ENCODE results near the gene OPTC. TPM values are rescaled to one million over a fixed set of nuclear protein-coding genes. Genes with fewer than 3 reads are reported as not detected.

OPTC gene
- total and polyA plus RNA-seq, 7 donors: not detected

DNA sequence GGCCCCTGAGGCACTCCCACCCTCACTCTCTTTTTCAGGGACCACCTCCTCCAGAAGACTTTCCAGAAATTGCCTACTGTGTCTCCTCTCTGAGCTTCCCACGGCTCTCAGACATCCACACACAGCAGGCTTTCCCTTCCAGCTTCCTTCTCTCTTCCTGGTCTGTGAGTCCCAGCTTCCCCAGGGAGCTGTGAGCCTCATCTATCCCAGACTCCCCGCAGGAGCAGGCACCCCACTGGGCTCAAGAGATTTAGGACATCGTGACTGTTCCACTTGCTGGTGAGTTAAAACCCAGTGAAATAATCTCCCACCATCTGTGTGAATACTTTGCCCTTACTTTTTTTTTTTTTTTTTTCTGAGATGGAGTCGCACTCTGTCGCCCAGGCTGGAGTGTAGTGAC, 40.3 kb upstream of the OPTC start:
- intact Hi-C loops (cut with DNase I): loop anchor here (1.0 kb wide), 1 partner anchor 8 kb away; no protein-coding TSS in a partner anchor
- TF ChIP-seq EP300 (IDR thresholded peaks at IDR 0.05) (no peak), POLR2AphosphoS5 (IDR thresholded peaks at IDR 0.05) (no peak), POLR2A (IDR thresholded peaks at IDR 0.05) (no peak)
- TF ChIP-seq, protein P1, sequence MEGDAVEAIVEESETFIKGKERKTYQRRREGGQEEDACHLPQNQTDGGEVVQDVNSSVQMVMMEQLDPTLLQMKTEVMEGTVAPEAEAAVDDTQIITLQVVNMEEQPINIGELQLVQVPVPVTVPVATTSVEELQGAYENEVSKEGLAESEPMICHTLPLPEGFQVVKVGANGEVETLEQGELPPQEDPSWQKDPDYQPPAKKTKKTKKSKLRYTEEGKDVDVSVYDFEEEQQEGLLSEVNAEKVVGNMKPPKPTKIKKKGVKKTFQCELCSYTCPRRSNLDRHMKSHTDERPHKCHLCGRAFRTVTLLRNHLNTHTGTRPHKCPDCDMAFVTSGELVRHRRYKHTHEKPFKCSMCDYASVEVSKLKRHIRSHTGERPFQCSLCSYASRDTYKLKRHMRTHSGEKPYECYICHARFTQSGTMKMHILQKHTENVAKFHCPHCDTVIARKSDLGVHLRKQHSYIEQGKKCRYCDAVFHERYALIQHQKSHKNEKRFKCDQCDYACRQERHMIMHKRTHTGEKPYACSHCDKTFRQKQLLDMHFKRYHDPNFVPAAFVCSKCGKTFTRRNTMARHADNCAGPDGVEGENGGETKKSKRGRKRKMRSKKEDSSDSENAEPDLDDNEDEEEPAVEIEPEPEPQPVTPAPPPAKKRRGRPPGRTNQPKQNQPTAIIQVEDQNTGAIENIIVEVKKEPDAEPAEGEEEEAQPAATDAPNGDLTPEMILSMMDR (IDR thresholded peaks at IDR 0.05): no peak
- H3K9me3 ChIP-seq: no peaks in the 10 kb centered on the region
- no peak for DNase-seq
- WGBS, 2 donors: 70 to 75% methylated on average over 5 of the region's 5 CpGs
- H3K27me3 ChIP-seq: no peaks in the 10 kb centered on the region
- peaks cover 0 to 31% (median 27%) of the 10 kb centered on the region in 4 donors for H3K4me1 ChIP-seq
- H3K27ac ChIP-seq: peak overlapping the region in 1 of 4 donors; percentile 63
- H3K4me3 ChIP-seq: no peak overlapping the region
- H3K36me3 ChIP-seq: no peaks in the 10 kb centered on the region

DNA sequence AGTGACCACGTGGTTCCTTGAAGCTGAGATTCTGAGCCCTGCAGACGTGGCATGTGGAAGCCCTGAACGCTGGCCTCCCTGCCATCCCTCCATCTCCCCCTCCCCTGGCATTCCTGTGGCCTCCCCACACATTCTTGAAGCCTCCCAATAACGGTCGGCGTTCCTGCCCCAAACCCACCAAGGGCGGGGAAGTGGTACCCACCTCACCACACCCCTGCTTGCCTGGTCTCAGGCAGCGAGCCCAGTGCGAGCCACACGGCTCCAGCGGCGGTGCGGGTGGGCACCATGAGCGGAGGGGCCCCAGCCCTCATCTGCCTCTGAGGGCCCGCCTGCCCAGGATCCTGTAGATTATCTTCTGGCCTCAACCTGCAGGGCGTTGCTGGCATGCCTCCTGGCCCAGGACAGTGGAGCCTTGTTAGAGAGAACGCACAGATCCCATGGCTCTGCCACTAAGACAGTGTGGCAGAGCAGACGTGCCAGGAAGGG, 38.9 kb upstream of the OPTC start:
- H3K4me1 ChIP-seq: peaks cover 0 to 24% (median 19%) of the 10 kb centered on the region in 4 donors
- H3K27ac ChIP-seq: no peak overlapping the region
- intact Hi-C loops (cut with DNase I): no loop called here
- no peak for DNase-seq
- no peak overlapping the region for H3K4me3 ChIP-seq
- WGBS, 2 donors: 88 to 90% methylated on average over 18 of the region's 18 CpGs
- no peaks in the 10 kb centered on the region for H3K27me3 ChIP-seq
- no peaks in the 10 kb centered on the region for H3K9me3 ChIP-seq
- no peaks in the 10 kb centered on the region for H3K36me3 ChIP-seq
- TF ChIP-seq, protein P1 (IDR thresholded peaks at IDR 0.05): no peak

- no peak overlapping the region for H3K4me3 ChIP-seq
- intact Hi-C loops (cut with DNase I): no loop called here
- TF ChIP-seq, protein P1 (IDR thresholded peaks at IDR 0.05): no peak
- no peak for TF ChIP-seq POLR2A (IDR thresholded peaks at IDR 0.05)
- TF ChIP-seq EP300 (IDR thresholded peaks at IDR 0.05): no peak
- no peak for TF ChIP-seq POLR2AphosphoS5 (IDR thresholded peaks at IDR 0.05)
- H3K27ac ChIP-seq: no peak overlapping the region
- H3K4me1 ChIP-seq: peaks cover 0 to 18% (median 14%) of the 10 kb centered on the region in 4 donors
- H3K9me3 ChIP-seq: no peaks in the 10 kb centered on the region
- WGBS, 2 donors: 93 to 94% methylated on average over 3 of the region's 3 CpGs
- H3K36me3 ChIP-seq: no peaks in the 10 kb centered on the region
- no peaks in the 10 kb centered on the region for H3K27me3 ChIP-seq
- no peak for DNase-seq
Observed at GRCh38 chr1:203455706-203456105, 38.2 kb upstream of the OPTC start.

DNA sequence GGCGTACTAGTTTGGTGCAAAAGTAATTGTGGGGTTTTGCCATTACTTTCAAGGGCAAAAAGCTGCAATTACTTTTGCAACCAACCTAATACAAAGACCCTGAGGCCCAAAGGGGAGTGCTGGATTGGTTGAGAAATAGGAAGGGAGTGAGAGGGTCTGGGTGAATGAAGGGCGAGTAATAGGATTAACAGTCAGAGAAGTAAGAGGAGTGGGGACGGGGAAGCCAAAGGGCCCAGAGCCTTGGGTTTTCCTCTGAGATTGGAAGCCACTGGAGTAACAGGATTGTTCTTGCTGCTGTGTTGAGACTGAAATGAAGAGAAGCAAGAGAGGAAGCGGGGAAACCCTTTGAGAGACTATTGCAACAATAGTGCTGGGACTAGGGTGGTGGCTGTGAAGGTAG, 37.4 kb upstream of the OPTC start:
- no peaks in the 10 kb centered on the region for H3K27me3 ChIP-seq
- no peaks in the 10 kb centered on the region for H3K9me3 ChIP-seq
- 85 to 95% methylated on average over 4 of the region's 4 CpGs for whole genome bisulfite sequencing, 2 donors
- no peak overlapping the region for H3K27ac ChIP-seq
- no peaks in the 10 kb centered on the region for H3K36me3 ChIP-seq
- TF ChIP-seq POLR2A (IDR thresholded peaks at IDR 0.05): no peak
- TF ChIP-seq EP300 (IDR thresholded peaks at IDR 0.05): no peak
- TF ChIP-seq, protein P1 (IDR thresholded peaks at IDR 0.05): no peak
- no peak for TF ChIP-seq POLR2AphosphoS5 (IDR thresholded peaks at IDR 0.05)
- DNase-seq: no peak
- no peak overlapping the region for H3K4me3 ChIP-seq
- H3K4me1 ChIP-seq: peaks cover 0 to 14% (median 12%) of the 10 kb centered on the region in 4 donors
- intact Hi-C loops (cut with DNase I): no loop called here

DNA sequence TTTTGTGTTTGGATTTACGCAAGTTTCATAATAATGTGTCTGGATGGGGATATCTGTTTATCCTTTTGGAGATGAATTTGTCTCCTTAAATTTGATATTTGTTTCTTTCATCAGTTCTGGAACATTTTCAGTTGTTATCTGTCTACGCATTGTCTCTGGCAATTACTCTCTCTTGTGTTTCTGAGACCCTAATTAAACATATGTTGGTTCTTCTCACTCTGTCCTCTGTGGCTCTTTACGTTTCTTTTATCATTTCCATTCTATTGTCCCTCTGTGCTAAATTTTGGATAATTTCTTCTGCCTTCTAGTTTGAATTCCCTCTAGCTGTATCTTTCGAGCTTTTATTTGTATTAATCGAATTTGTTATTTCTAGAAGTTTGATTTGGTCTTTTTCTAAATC, 35.9 kb upstream of the OPTC start:
- no peaks in the 10 kb centered on the region for H3K9me3 ChIP-seq
- no peaks in the 10 kb centered on the region for H3K27me3 ChIP-seq
- H3K4me1 ChIP-seq: peaks cover 0 to 15% (median 7%) of the 10 kb centered on the region in 4 donors
- DNase-seq: no peak
- no peaks in the 10 kb centered on the region for H3K36me3 ChIP-seq
- TF ChIP-seq POLR2A (IDR thresholded peaks at IDR 0.05): no peak
- TF ChIP-seq POLR2AphosphoS5 (IDR thresholded peaks at IDR 0.05): no peak
- TF ChIP-seq, protein P1 (IDR thresholded peaks at IDR 0.05): no peak
- TF ChIP-seq EP300 (IDR thresholded peaks at IDR 0.05): no peak
- intact Hi-C loops (cut with DNase I): no loop called here
- no peak overlapping the region for H3K4me3 ChIP-seq
- H3K27ac ChIP-seq: no peak overlapping the region
- 89 to 94% methylated on average over 5 of the region's 5 CpGs for WGBS, 2 donors

Measured in sigmoid colon (tissue), 7 donors.